HG03442 (cell line): ENCODE data around the gene GCNT4.

Experiments used
- ATAC-seq: cut with Tn5 transposase; IDR thresholded peaks from one replicate; pipeline ENCODE4 v1.9.1; 2021; ENCODE audit warnings: mild to moderate bottlenecking, moderate library complexity; ENCODE audit not compliant: unreplicated experiment

GCNT4 gene

GRCh38 chr5:75018805-75019587 lies 33.4 kb downstream of the GCNT4 start:
- no peak for ATAC-seq

GRCh38 chr5:75017971-75018370 lies 34.4 kb downstream of the GCNT4 start:
- ATAC-seq = no peak

DNA sequence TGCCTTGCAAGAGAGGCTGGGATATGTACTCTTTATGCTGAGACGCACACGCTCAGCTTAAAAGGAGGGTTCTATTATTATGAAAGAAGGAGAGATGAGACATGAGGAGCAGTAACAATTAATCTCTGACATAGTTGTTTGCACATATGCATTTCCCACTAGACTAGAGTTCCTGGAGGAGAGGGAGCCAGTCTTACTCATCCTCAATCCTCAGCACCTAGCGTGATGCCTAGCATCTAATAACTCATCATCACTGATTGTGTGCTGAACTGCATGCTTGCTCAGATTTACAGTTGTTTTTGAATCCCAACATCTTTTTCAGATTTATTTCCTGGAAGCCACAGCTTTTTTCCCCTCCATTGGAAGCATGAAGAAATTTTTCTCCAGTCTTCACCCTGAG lies 35.5 kb downstream of the GCNT4 start:
- no peak for ATAC-seq

DNA sequence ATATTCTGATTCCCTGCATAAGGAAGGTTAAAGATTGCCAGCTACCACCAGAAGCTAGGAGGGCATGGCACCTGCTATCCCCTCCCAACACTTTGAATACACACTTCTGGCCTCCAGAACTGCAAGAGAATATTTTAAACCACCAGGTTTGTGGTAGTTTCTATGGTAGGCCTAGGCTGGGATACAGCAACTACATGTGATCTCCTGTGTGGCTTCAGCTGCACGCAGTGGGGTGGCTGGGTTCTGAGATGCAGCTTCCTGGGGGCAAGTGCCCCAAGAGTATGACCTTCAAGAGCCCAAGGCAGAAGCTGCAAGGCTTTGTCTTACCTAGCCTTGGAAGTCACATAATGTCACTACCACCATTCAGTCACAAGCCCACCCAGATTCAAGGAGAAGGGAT lies 39.6 kb downstream of the GCNT4 start:
- no peak for ATAC-seq

GRCh38 chr5:75010838-75011237 lies 41.5 kb downstream of the GCNT4 start:
- no peak for ATAC-seq

DNA sequence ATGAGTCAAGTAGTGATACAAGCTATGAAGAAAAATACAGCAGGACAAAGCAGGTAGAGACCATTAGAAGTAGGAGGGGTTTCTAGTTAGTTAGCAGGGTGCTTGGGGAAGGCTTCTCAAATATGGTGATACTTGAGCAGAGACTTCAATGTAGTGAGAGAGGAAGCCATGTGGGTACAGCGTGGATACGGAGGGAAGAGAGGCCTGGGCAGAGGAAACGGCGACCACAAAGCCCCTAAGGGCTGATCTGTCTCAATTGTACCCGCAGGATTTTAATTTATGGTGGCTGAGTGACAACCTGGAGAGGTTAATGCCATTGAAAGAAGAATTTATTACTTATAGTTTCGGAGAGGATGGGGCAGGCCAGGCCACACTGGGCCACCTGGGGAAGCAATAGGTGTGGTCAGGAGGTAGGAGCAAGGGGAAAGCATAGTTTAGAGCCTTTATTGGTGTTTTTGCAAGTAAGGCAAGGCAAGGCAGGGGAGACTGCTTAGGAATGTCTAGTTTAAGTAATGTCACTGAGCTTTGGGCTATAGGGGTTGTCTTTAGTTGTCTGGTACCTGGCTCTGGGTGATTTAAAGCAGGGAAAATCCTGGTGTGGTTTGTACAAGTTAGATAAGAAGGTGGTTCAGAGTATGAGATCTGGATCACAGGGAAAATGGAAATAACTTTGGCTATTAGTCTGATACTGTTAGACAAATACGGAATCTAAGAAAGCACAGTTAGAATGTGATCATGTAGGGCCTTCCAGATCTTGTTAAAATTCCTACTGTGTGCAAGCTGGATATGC lies 42.6 kb downstream of the GCNT4 start:
- no peak for ATAC-seq

- no peak for ATAC-seq
Measured at GRCh38 chr5:75006865-75007822, 45.2 kb downstream of the GCNT4 start.

DNA sequence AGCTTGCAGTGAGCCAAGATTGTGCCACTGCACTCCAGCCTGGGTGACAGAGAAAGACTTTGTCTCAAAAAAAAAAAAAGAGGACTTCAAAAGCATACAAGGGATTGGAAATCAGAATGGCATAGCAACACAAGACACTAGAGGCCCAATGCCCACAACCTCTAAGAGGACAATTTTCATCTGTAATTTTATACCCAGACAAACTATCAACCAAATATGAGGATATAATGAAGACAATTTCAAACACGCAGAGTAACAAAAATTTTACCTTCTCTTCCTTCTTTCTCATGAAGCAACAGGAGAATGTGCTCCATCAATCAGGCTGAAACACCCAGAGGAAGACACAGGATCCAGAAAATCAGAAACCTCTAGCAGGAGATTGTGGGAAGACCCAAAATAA lies 46.8 kb downstream of the GCNT4 start:
- ATAC-seq = no peak
